CD1c-positive myeloid dendritic cell (primary cell): Measurements from ENCODE around the gene PTPRA.
A peak's percentile ranks its signal among the peaks of the same experiment; 100 is the strongest.

Source experiments
- DNase-seq: peaks from one replicate; pipeline ENCODE4 v3.0.0-alpha.2; 2016; ENCODE audit errors: extremely low spot score

The PTPRA gene

DNA sequence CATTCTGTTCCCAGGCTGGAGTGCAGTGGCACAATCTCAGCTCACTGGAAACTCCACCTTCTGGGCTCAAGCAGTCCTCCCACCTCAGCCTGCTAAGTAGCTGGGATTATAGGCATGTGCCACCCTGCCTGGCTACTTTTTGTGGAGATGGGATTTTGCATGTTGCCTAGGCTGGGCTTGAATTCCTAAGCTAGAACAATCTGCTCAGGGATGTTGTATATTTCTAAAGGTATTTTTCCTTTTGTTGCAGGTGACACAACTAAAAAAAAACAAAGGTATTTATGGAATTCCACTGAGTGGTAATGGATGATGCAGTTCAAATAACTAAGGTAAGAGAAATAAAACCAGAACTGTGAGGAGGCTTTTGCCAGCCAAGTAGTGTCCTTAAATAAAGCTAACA is 49.7 kb downstream of the PTPRA start:
- DNase-seq: no peak

DNA sequence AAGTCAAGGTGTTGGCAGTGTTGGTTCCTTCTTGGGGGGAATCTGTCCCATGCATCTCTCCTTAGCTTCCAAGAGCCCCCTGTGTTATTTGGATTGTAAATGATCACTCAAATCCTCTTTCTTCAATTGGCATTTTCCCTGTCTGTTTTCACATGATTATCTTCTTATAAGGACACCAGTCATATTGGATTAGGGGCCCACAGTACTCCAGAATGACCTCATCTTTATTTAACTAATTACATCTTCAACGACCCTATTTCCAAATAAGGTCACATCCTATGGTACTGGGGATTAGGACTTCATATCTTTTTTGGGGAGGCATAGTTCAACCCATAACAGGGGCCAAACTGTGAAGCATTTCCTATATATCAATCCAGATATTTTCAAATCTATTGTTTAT is 57.3 kb downstream of the PTPRA start:
- DNase-seq: no peak

DNA sequence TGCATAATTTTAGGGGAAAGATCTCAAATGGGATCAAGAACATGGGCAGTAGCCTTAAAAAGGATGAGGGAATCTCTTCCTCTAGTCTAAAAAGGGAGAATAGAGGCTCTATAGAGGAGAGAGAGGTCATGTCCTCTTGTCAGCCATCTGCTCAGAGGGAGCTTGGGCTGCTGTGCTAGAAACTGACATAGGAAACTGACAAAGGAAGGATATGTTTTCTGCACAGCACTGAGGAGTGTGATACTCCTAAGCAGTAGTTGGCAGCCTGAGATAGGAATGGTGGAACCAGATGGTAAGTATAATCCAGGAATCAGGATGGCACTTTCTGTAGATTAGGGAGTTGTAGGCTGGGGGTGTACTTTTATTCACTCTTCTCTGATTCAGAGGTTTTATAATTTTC is 59.2 kb downstream of the PTPRA start:
- DNase-seq: no peak

DNA sequence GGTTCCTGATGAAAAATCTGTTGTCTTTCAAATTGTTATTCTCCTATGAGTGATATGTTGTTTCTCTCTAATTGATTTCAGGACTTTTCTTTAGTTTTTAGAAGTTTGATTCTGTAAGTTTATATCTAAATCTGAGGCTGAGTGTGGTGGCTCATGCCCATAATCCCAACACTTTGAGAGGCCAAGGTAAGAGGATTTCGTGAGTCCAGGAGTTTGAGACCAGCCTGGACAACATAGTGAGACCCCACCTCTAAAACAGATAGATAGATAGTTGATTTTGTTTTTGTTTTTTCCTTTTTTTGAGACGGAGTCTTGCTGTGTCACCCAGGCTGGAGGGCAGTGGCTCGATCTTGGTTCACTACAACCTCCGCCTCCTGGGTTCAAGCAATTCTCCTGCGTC is 64.6 kb downstream of the PTPRA start:
- DNase-seq: no peak

DNA sequence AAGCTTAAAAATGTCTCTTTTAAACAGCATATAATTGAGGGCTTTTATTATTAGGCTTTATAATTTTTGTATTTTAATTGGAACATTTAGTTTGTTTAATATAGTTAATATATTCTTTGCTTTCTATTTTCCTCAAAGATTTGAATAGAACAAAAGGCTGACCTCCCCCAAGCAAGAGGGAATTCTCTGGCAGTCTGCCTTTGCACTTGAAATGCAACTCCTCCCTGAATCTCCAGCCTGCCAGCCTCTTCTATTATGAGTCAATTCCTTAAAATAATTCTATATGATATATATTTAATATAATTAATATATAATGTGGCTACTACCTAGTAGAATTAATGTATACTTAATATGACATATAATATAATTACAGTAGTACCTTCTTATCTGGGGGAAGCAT is 69.2 kb downstream of the PTPRA start:
- no peak for DNase-seq

DNA sequence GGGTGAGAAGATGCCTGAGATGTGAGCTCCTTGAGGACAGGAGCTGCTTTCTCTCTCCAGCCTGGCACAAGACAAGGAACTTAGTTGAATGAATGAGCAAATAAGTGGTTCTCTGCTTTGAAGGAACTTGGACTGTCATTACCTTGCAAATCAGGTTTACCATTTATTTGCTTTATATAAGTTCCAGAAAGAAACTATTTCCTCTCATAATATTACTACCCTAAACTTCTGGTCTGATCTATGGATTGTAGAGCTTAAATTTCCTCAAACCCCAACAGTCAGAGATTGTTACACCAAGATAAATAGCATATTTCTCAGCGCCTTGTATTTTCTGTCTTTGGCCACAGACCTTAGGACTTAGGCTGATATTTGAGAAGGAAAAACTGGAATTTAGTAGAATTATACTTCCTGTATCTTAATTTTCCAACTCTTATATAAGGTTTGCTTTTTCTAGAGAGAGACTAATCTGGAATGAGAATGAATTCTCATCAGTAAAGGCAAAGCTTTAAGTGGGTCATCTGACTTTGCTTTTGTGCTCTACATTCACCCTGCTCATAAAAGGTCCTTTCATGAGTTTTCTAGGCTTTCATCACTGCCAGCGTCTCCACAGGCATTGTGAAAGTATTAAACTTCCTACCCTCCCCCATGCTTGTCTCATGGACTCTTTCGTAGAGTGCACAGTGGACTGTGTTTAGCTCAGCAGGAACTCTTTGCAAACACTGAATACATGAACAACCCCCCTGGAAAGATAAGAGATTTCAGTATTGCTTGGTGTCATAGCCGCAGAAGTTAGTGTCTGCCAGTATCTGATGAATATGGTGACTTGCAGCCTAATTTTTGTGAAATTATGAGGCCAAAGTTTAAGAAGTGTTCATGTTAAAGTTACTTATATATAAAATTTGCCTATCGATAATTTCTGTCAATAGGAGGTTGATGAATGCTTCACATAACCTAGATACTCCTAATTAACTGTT is 74.0 kb downstream of the PTPRA start:
- DNase-seq: peak; percentile 32

DNA sequence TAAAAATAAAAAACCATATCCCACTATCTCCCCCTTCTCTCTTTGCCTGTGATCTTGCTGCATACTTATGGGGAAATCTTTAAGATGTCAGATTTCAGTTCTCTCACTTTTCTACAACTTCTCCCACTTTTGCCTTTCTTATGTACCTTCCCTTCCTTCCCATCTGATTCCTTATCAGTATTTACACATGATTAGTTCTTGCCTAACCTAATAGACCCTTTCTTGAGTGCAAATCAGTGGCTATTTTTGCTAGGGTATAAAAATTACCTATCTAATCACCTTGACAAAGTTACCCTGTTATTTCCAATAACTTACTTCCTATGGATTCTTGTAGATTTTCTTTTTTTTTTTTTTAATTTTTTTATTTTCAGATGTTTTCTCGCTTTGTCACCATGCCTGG is 75.7 kb downstream of the PTPRA start:
- DNase-seq: no peak

DNA sequence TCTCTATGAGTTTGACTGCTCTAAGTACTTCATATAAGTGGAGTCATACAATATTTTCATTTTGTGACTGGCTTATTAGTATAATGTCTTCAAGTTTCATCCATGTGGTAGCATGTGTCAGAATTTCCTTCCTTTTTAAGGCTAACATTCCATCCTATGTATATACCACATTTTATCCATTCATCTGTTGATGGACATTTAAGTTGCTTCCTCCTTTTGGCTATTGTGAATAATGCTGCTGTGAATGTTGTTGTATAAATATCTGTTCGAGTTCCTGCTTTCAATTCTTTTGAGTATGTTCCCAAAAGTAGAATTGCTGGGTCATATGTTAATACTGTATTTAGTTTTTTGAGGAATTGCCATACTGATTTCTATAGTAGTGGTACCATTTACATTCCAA is 79.5 kb downstream of the PTPRA start:
- DNase-seq: peak; percentile 39

DNA sequence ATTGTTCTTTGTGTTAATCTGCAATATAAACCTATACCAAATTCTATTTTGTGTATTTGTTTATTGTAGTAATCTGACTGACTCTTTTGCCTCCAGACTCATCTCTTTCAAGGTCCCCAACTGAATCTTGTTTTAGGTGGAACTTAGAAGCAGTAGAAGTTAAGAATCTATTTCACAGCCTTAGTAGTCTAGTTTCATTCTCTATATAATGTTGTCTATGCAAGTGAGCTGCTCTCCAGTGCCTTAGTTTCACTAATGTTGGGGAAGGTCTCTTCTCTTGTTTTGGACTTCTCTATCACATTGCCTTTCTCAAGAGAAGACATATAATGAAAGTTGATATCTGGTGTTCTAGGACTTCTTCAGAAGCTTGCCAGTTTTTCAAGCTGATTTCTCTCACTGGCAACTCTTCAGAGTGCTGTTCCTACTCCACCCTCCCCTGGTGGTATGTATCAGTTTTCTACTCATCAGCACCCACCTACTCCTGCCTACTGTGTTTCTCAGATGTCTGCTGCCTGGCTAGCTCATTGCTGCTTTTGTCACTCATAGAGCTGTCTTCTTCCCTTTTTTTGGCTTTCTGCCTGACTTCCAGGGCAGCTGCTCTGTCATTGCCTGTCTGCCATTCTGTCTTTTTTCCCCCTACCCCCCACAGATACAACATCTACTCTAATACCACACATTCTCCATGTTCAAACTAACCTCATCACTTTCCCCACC is 82.1 kb downstream of the PTPRA start:
- peak; percentile 5 for DNase-seq

DNA sequence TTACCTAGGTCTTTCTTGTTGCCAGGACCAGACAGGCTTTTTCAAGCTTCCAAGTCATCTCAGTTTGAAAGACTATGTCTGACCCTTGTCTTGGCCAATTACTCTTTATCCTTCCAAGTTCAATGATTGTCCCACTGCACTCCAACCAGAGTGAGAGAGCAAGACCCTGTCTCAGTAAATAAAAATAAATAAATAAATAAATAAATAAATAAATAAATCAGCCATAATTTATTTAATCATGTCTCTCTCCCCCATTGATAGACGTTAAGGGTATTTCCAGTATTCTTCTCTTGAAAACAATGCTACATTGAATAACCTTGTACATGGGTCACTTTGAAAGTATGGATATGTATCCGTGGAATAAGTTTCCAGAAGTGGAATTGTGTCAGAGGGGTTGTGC is 83.2 kb downstream of the PTPRA start:
- DNase-seq: no peak

DNA sequence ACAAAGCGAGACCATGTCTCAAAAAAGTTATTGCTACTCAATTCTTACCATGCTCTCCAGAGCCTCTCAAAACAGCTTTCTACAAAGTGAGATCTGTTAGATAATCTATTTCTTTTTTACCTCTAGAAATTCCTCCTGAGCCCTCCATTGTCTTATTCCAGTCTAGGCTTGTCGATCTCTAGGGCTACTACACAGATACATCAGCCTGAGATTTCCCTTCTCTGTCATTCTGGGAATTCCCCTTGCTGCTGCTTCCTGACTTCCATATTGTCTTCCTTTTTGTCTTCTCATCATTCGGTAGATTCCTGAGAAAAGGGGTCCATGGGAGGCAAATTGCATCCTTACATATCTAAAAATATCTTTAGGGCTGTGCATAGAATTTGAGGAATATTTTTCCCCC is 94.6 kb downstream of the PTPRA start:
- DNase-seq: no peak

DNA sequence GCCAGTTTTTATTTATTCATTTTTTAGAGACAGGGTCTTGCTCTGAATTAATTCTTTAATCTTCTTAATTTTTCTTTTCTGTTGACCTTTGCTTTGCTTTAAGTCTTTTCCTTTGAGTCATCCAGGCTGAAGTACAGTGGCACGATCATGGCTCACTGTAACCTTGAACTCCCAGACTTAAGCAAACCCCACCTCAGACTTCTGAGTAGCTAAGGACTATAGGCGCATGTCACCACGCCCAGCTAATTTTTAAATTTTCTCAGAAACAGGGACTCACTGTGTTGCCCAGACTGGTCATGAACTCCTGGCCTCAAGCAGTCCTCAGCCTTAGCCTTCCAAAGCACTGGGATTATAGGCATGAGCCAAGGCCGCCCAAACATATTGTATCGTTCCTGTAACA is 98.8 kb downstream of the PTPRA start:
- DNase-seq: no peak

DNA sequence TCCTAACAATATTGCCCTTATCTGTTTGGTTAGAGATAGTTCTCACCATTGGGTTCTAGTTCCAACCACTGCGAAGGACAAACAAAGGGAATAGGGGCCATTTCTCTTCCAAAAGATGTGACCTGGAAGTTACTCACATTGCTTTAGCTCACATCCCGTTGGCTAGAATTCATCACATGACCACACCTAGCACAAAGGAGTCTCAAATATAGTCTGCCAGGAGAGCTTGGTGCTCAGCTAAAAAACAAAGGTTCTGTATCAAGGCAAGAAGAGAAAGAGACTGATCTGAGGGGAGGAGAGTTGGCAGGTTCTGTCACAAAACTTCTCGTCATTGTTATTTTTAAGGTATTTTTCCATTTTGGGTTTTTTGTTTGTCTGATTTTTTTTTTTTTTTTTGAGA is 100.3 kb downstream of the PTPRA start:
- DNase-seq: no peak

DNA sequence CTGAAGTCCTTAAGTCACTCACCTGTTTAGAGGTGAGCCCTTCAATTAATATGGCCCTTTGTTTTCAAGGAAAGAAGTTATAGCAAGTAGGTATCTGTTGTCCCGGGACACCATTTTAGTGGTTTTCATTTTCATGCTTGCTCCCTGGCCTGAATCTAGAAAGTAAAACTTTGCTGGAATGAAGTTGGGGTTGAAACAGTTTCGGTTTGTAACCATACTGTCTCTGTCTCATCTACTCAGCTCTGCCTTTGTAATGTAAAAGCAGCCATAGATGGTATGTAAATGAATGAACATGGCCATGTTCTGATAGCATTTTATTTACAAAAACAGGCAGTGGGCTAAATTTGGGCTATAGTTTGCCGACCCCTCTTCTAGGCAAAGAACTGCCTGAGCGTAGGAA is 105.2 kb downstream of the PTPRA start:
- DNase-seq: no peak

DNA sequence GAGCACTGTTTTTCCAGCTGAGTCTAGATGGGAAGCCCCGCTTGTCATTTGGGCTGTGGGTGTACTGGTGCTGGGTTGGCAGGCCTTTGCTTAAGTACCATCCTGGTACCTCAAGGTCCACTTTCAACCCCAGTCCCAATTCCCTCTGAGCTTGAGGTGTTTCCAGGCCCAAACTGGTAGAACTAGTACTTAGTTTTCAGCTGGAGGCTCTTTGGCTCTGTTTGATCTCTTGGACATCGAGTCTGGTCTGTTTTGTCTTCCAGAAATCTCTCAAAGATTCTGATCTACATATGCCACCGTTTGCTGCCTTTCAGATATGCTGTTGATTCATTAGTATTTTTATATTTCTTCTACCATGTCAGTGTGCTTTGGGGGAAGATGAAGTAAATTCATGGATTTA is 108.4 kb downstream of the PTPRA start:
- no peak for DNase-seq

DNA sequence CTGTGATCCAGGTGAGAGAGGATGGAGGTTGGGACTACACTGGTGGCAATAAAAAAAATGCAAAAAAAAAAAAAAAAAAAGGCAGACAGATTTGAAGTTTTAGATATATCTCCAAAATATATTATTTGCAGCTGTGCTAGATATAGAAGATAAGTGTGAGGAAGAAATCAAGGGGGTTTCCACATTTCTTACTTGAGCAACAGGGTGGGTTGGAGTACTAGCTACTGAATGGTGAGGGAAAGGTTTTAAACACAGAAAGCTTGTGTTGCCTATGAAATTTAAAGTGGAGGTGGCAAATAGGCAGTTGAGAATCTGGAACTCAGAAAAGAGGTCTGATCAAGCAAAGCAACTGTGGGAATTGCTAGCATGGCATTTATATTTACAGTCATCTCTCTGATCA is 110.2 kb downstream of the PTPRA start:
- DNase-seq: no peak

DNA sequence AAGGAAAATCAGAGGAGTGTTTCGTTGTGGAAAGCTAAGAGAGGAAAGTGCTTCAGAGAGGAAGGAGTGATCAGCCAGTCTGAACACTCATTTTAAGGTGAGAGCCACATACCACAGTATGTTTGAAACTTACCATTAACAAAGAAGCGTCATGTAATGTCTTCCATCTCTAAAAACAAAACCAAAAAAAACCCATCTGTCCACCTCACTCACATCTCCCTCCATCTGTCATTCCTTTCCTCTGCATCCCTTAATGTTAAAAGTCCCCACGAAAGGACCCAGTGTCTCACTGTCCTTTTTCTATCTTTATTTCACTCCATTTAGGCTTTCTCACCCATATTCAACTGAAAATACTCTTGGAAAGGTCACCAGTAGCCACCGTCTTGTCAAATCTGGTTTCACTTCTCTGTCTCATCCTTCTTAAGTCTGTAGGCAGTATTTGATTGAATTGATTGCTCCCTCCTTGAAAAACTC is 110.8 kb downstream of the PTPRA start:
- DNase-seq: peak; percentile 52

DNA sequence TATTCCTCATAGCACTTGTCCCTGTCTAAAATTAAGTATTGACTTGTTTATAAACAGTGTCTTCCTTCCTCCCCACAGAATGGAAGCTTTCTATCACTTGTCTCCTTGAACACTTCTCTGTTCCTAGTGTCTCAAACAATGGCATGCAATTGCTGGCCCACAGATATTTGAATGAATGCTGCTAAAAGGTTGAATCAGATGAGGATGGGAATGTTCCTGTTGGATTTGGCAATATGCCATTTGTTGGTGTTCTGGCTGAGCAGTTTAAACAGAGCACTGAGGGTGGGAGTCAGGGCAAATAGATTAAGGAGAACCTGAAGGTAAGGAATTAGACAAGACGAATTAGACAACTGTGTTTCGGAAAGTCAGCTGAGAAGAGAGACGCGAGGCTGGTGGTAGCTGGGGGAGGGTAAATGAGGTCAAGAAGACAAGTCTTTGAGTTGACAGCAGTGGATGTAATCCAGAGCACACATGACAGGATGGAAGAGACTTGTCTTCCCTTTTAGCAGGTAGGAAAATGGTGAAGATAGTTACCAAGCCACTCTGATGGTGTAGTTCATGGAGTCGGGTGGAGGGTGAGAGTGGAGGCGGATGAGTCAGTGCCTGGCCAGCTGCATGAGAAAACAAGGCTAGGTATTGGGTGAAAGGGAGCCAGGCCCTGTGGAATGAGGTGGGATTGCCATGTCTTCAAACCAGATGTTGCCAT is 111.8 kb downstream of the PTPRA start:
- DNase-seq: peak; percentile 27

DNA sequence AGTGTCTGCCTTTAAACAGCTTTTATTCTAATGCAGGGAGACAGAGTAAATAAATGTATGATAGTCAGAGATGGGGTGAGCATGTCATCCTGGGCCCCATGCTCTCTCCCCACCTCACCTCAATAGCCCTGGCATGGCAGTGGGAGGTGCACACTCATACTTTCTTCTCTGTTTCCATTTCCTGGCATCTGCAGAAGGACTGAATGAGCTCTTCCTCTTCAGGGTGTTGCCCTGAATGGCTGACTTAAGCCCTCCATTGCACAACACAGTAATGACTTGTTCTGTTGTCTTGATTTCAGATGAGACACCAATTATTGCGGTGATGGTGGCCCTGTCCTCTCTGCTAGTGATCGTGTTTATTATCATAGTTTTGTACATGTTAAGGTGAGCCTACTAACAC is 113.2 kb downstream of the PTPRA start:
- DNase-seq: peak; percentile 78

DNA sequence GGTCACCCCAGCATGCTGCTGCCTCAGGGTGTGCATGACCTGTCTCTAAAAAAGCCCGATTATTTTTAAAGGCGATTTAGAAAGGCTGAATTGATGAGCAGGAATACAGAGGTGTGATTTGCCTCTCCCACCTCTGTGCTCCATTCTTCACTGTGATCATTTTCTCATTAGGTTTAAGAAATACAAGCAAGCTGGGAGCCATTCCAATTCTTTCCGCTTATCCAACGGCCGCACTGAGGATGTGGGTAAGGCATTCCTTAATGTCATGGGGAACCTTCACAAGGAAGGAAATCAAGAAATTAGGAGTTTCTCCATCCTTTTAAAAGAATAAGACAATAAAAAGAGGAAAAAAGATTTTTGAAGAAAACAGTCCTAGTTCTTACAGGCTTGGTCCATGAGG is 114.6 kb downstream of the PTPRA start:
- no peak for DNase-seq

DNA sequence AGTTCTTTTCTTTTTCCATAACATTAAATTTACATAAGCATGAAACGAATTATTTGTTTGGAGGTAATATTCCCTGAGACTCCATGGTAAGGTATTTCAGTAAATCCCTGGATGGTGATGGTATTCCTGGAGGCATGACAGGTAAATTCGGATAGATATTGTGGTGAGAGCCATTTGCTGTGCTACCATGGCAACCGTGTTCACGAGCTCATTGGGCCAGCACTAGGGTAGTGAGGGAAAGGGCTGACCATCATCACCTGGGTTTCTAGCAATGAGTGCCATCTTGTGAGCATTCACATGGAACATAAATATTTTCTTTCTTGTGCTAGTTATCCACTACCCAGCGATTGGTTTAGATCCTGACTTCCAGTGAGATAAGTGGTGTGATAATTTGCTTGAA is 118.3 kb downstream of the PTPRA start:
- DNase-seq: no peak

DNA sequence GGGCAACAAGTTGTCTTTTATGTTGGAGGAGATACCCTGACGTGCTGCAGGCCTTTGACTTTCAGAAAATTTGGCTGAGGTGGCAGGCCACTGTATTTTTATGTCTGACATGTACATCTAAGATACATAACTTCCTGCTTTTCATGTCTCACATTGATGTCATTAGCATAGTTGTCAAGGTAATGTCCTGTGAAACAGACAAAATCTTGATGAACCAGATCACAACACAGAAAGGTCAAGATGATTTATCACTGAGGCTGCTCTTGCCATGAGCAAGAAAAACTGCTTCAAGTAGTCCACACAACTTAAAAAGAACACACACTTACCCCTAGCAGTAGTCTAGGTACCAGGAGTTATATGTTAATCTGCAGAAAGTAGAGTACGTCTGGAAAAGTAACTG is 120.0 kb downstream of the PTPRA start:
- no peak for DNase-seq
